ENCODE data around the gene UFSP2.

Gene UFSP2

GRCh38 chr4:185379326-185380295 lies 46.2 kb downstream of the UFSP2 start:
- DNase-seq (ENCODE audit: low read depth) = no peak
- H3K4me3 ChIP-seq (ENCODE audit: low read length) = no peak overlapping the region
- no peak for TF ChIP-seq CTCF (conservative IDR thresholded peaks at IDR 0.05; ENCODE audit: low read length)

GRCh38 chr4:185378264-185378663 lies 47.5 kb downstream of the UFSP2 start:
- no peak overlapping the region for H3K4me3 ChIP-seq (ENCODE audit: low read length)
- TF ChIP-seq CTCF (conservative IDR thresholded peaks at IDR 0.05; ENCODE audit: low read length) = no peak
- DNase-seq (ENCODE audit: low read depth) = no peak

- TF ChIP-seq CTCF (conservative IDR thresholded peaks at IDR 0.05; ENCODE audit: low read length) = no peak
- no peak for DNase-seq (ENCODE audit: low read depth)
- no peak overlapping the region for H3K4me3 ChIP-seq (ENCODE audit: low read length)
Measured at GRCh38 chr4:185374573-185374972, 51.2 kb downstream of the UFSP2 start.

GRCh38 chr4:185374027-185374426 lies 51.7 kb downstream of the UFSP2 start:
- H3K4me3 ChIP-seq (ENCODE audit: low read length) = no peak overlapping the region
- DNase-seq (ENCODE audit: low read depth) = no peak
- no peak for TF ChIP-seq CTCF (conservative IDR thresholded peaks at IDR 0.05; ENCODE audit: low read length)

- TF ChIP-seq CTCF (conservative IDR thresholded peaks at IDR 0.05; ENCODE audit: low read length) = no peak
Measured at GRCh38 chr4:185371702-185372101, 54.1 kb downstream of the UFSP2 start.

GRCh38 chr4:185370268-185370949 lies 55.4 kb downstream of the UFSP2 start:
- H3K4me3 ChIP-seq (ENCODE audit: low read length) = no peak overlapping the region
- no peak for TF ChIP-seq CTCF (conservative IDR thresholded peaks at IDR 0.05; ENCODE audit: low read length)
- DNase-seq (ENCODE audit: low read depth) = no peak

More at GRCh38 chr4:185371702-185372101, 54.1 kb downstream of the UFSP2 start:
- DNase-seq (ENCODE audit: low read depth) = no peak
- no peak overlapping the region for H3K4me3 ChIP-seq (ENCODE audit: low read length)
